Measurements from ENCODE around the gene EIF2B5. TPM values are rescaled to one million over a fixed set of nuclear protein-coding genes. Genes with fewer than 3 reads are reported as not detected.

EIF2B5 gene
- total and polyA plus RNA-seq, 7 donors: 26.0 to 48.1 (median 33.2) TPM

GRCh38 chr3:184188080-184188479, 52.9 kb downstream of the EIF2B5 start:
- intact Hi-C loops (cut with DNase I): loop anchor here (5.0 kb wide), 3 partner anchors 59 to 171 kb away; partner anchors contain the start of genes ABCC5, ALG3, EEF1AKMT4 and PSMD2
- Histone ChIP-seq H3K27ac (no peak overlapping the region), H3K27me3 (no peaks in the 10 kb centered on the region), H3K4me3 (no peak overlapping the region), H3K4me1 (peaks cover 0 to 37% (median 29%) of the 10 kb centered on the region in 4 donors), H3K9me3 (no peaks in the 10 kb centered on the region), H3K36me3 (peaks cover 38 to 76% (median 63%) of the 10 kb centered on the region in 4 donors)
- TF ChIP-seq EP300 (IDR thresholded peaks at IDR 0.05): no peak
- TF ChIP-seq CTCF (IDR thresholded peaks at IDR 0.05): no peak
- TF ChIP-seq POLR2A (IDR thresholded peaks at IDR 0.05): no peak
- no peak for TF ChIP-seq POLR2AphosphoS5 (IDR thresholded peaks at IDR 0.05)
- DNase-seq: no peak
- WGBS, 2 donors: 94 to 95% methylated on average over 17 of the region's 17 CpGs

- no peak for DNase-seq
- H3K4me1 ChIP-seq: peaks cover 0 to 37% (median 29%) of the 10 kb centered on the region in 4 donors
- 95 to 96% methylated on average over 13 of the region's 13 CpGs for WGBS, 2 donors
- no peaks in the 10 kb centered on the region for H3K9me3 ChIP-seq
- TF ChIP-seq CTCF (IDR thresholded peaks at IDR 0.05) (no peak), POLR2A (IDR thresholded peaks at IDR 0.05) (no peak), POLR2AphosphoS5 (IDR thresholded peaks at IDR 0.05) (no peak), EP300 (IDR thresholded peaks at IDR 0.05) (no peak)
- no peak overlapping the region for H3K27ac ChIP-seq
- intact Hi-C loops (cut with DNase I): loop anchor here (5.0 kb wide), 3 partner anchors 58 to 172 kb away; partner anchors contain the start of genes ABCC5, ALG3, EEF1AKMT4 and PSMD2
- H3K27me3 ChIP-seq: no peaks in the 10 kb centered on the region
- H3K36me3 ChIP-seq: peaks cover 36 to 76% (median 64%) of the 10 kb centered on the region in 4 donors
- H3K4me3 ChIP-seq: no peak overlapping the region
Observed at GRCh38 chr3:184189421-184189820, 54.3 kb downstream of the EIF2B5 start.

- H3K27ac ChIP-seq: no peak overlapping the region
- peaks cover 35 to 89% (median 69%) of the 10 kb centered on the region in 4 donors for H3K36me3 ChIP-seq
- WGBS, 2 donors: 94 to 96% methylated on average over 10 of the region's 10 CpGs
- intact Hi-C loops (cut with DNase I): no loop called here
- no peak for TF ChIP-seq POLR2AphosphoS5 (IDR thresholded peaks at IDR 0.05)
- TF ChIP-seq POLR2A (IDR thresholded peaks at IDR 0.05): no peak
- no peak for TF ChIP-seq EP300 (IDR thresholded peaks at IDR 0.05)
- TF ChIP-seq CTCF (IDR thresholded peaks at IDR 0.05): no peak
- no peaks in the 10 kb centered on the region for H3K27me3 ChIP-seq
- DNase-seq: no peak
- no peak overlapping the region for H3K4me3 ChIP-seq
- no peaks in the 10 kb centered on the region for H3K9me3 ChIP-seq
- H3K4me1 ChIP-seq: peaks cover 0 to 10% (median 9%) of the 10 kb centered on the region in 4 donors
Observed at GRCh38 chr3:184192889-184193288, 57.7 kb downstream of the EIF2B5 start.

GRCh38 chr3:184193991-184194539, 58.9 kb downstream of the EIF2B5 start:
- WGBS, 2 donors: 92 to 93% methylated on average over 9 of the region's 9 CpGs
- no peak for TF ChIP-seq EP300 (IDR thresholded peaks at IDR 0.05)
- no peaks in the 10 kb centered on the region for H3K27me3 ChIP-seq
- H3K4me1 ChIP-seq: no peaks in the 10 kb centered on the region
- no peaks in the 10 kb centered on the region for H3K9me3 ChIP-seq
- intact Hi-C loops (cut with DNase I): no loop called here
- H3K4me3 ChIP-seq: no peak overlapping the region
- peaks cover 35 to 77% (median 58%) of the 10 kb centered on the region in 4 donors for H3K36me3 ChIP-seq
- no peak overlapping the region for H3K27ac ChIP-seq
- no peak for DNase-seq

Small RNA genes within 50 kb of the gene (small RNA-seq; reads per million reads assigned to genes)
- 0 reads per million in 3 donors for gene RF00019

Other genes starting within 250 kb of the EIF2B5 start
- gene ABCC5, start 117.5 kb upstream of the EIF2B5 start, total RNA-seq: 10 to 100 TPM; 16.0 to 39.6 (median 21.0) TPM
- 10 to 100 TPM; 13.8 to 32.1 (median 22.0) TPM for gene ABCC5, start 117.5 kb upstream of the EIF2B5 start, polyA plus RNA-seq
- not detected for gene HTR3D, start 103.6 kb upstream of the EIF2B5 start, total RNA-seq
- not detected for gene HTR3D, start 103.6 kb upstream of the EIF2B5 start, polyA plus RNA-seq
- not detected for gene HTR3C, start 82.3 kb upstream of the EIF2B5 start, total RNA-seq
- gene HTR3C, start 82.3 kb upstream of the EIF2B5 start, polyA plus RNA-seq: under 1 TPM in 2 of 3 donors, not detected in 1; 0.19 to 0.60 TPM
- not detected for gene HTR3E, start 38.3 kb upstream of the EIF2B5 start, total RNA-seq
- gene HTR3E, start 38.3 kb upstream of the EIF2B5 start, polyA plus RNA-seq: 1 to 10 TPM in 1 of 3 donors, under 1 TPM in 1, not detected in 1; 0.54 to 1.2 TPM
- 10 to 100 TPM; 38.5 to 71.2 (median 53.9) TPM for gene DVL3, start 20.0 kb downstream of the EIF2B5 start, total RNA-seq
- gene DVL3, start 20.0 kb downstream of the EIF2B5 start, polyA plus RNA-seq: 10 to 100 TPM; 15.0 to 40.8 (median 26.4) TPM
- gene AP2M1, start 39.5 kb downstream of the EIF2B5 start, total RNA-seq: 100 to 1,000 TPM; 203 to 239 (median 225) TPM
- gene AP2M1, start 39.5 kb downstream of the EIF2B5 start, polyA plus RNA-seq: 100 to 1,000 TPM; 226 to 240 (median 237) TPM
- 10 to 100 TPM; 32.4 to 51.3 (median 39.2) TPM for gene ABCF3, start 50.8 kb downstream of the EIF2B5 start, total RNA-seq
- 10 to 100 TPM; 36.5 to 48.9 (median 45.6) TPM for gene ABCF3, start 50.8 kb downstream of the EIF2B5 start, polyA plus RNA-seq
- under 1 TPM in 2 of 4 donors, not detected in 2; 0.36 to 0.83 TPM for gene VWA5B2, start 94.2 kb downstream of the EIF2B5 start, total RNA-seq
- gene VWA5B2, start 94.2 kb downstream of the EIF2B5 start, polyA plus RNA-seq: 1 to 10 TPM in 1 of 3 donors, under 1 TPM in 2; 0.23 to 1.0 (median 0.60) TPM
- gene ALG3, start 113.6 kb downstream of the EIF2B5 start, total RNA-seq: 10 to 100 TPM; 29.6 to 46.8 (median 38.4) TPM
- gene ALG3, start 113.6 kb downstream of the EIF2B5 start, polyA plus RNA-seq: 10 to 100 TPM in 2 of 3 donors, 1 to 10 TPM in 1; 9.9 to 39.7 (median 10.8) TPM
- gene EEF1AKMT4, start 114.3 kb downstream of the EIF2B5 start, total RNA-seq: 1 to 10 TPM; 1.4 to 3.9 (median 2.4) TPM
- 1 to 10 TPM; 4.2 to 6.5 (median 5.3) TPM for gene EEF1AKMT4, start 114.3 kb downstream of the EIF2B5 start, polyA plus RNA-seq
- under 1 TPM in 1 of 4 donors, not detected in 3; 0.71 TPM for gene CAMK2N2, start 126.2 kb downstream of the EIF2B5 start, total RNA-seq
- gene CAMK2N2, start 126.2 kb downstream of the EIF2B5 start, polyA plus RNA-seq: under 1 TPM in 1 of 3 donors, not detected in 2; 0.28 TPM
- gene ECE2, start 140.7 kb downstream of the EIF2B5 start, total RNA-seq: 1 to 10 TPM in 3 of 4 donors, under 1 TPM in 1; 0.49 to 2.9 (median 1.7) TPM
- gene ECE2, start 140.7 kb downstream of the EIF2B5 start, polyA plus RNA-seq: under 1 TPM in 1 of 3 donors, not detected in 2; 0.63 TPM
- 100 to 1,000 TPM; 127 to 246 (median 234) TPM for gene PSMD2, start 163.9 kb downstream of the EIF2B5 start, total RNA-seq
- gene PSMD2, start 163.9 kb downstream of the EIF2B5 start, polyA plus RNA-seq: 100 to 1,000 TPM; 105 to 174 (median 153) TPM
- 100 to 1,000 TPM; 115 to 241 (median 182) TPM for gene EIF4G1, start 179.2 kb downstream of the EIF2B5 start, total RNA-seq
- gene EIF4G1, start 179.2 kb downstream of the EIF2B5 start, polyA plus RNA-seq: 100 to 1,000 TPM in 1 of 3 donors, 10 to 100 TPM in 2; 62.9 to 249 (median 67.3) TPM
- gene FAM131A, start 202.2 kb downstream of the EIF2B5 start, total RNA-seq: 10 to 100 TPM; 28.0 to 36.7 (median 33.8) TPM
- gene FAM131A, start 202.2 kb downstream of the EIF2B5 start, polyA plus RNA-seq: 10 to 100 TPM; 12.6 to 17.1 (median 12.9) TPM
- gene CLCN2, start 226.2 kb downstream of the EIF2B5 start, total RNA-seq: 1 to 10 TPM; 1.6 to 3.3 (median 2.6) TPM
- gene CLCN2, start 226.2 kb downstream of the EIF2B5 start, polyA plus RNA-seq: 10 to 100 TPM; 10.9 to 30.2 (median 13.2) TPM
- 10 to 100 TPM; 53.2 to 92.5 (median 74.7) TPM for gene POLR2H, start 226.4 kb downstream of the EIF2B5 start, total RNA-seq
- 100 to 1,000 TPM; 132 to 162 (median 146) TPM for gene POLR2H, start 226.4 kb downstream of the EIF2B5 start, polyA plus RNA-seq
- gene THPO, start 242.8 kb downstream of the EIF2B5 start, total RNA-seq: under 1 TPM in 1 of 4 donors, not detected in 3; 0.36 TPM
- under 1 TPM in 1 of 3 donors, not detected in 2; 0.25 TPM for gene THPO, start 242.8 kb downstream of the EIF2B5 start, polyA plus RNA-seq
- gene CHRD, start 244.7 kb downstream of the EIF2B5 start, total RNA-seq: 10 to 100 TPM in 2 of 4 donors, 1 to 10 TPM in 2; 5.7 to 16.3 (median 11.3) TPM
- 1 to 10 TPM in 2 of 3 donors, under 1 TPM in 1; 0.23 to 4.5 (median 1.8) TPM for gene CHRD, start 244.7 kb downstream of the EIF2B5 start, polyA plus RNA-seq

Data from sigmoid colon (tissue), 7 donors.